ENCODE data around the gene TMEM150C.

GRCh38 chr4:82467471-82467870, 94.3 kb downstream of the TMEM150C start:
- TF ChIP-seq EZH2 (IDR thresholded peaks at IDR 0.05; ENCODE audit: insufficient read depth, poor library complexity, severe bottlenecking) = no peak
- no peak for TF ChIP-seq EZH2phosphoT487 (IDR thresholded peaks at IDR 0.05; ENCODE audit: insufficient read depth, low read depth)
